ENCODE data around the gene LASP1.

Gene LASP1

GRCh38 chr17:38888842-38889241, 19.0 kb downstream of the LASP1 start:
- DNase-seq (ENCODE audit: low read depth) = no peak

- DNase-seq (ENCODE audit: low read depth) = no peak
These were observed 20.0 kb downstream of the LASP1 start for GRCh38 chr17:38889745-38890409.

GRCh38 chr17:38890410-38890746, 20.5 kb downstream of the LASP1 start:
- no peak for DNase-seq (ENCODE audit: low read depth)

GRCh38 chr17:38891441-38891840, 21.6 kb downstream of the LASP1 start:
- DNase-seq (ENCODE audit: low read depth) = no peak

GRCh38 chr17:38892083-38892482, 22.2 kb downstream of the LASP1 start:
- no peak for DNase-seq (ENCODE audit: low read depth)

GRCh38 chr17:38892620-38893019, 22.8 kb downstream of the LASP1 start:
- no peak for DNase-seq (ENCODE audit: low read depth)

GRCh38 chr17:38893113-38893512, 23.3 kb downstream of the LASP1 start:
- no peak for DNase-seq (ENCODE audit: low read depth)

- no peak for DNase-seq (ENCODE audit: low read depth)
These were observed 23.7 kb downstream of the LASP1 start for GRCh38 chr17:38893607-38894006.

- DNase-seq (ENCODE audit: low read depth) = no peak
These were observed 24.4 kb downstream of the LASP1 start for GRCh38 chr17:38894276-38894675.

- DNase-seq (ENCODE audit: low read depth) = no peak
These were observed 26.6 kb downstream of the LASP1 start for GRCh38 chr17:38896346-38896954.

GRCh38 chr17:38897176-38897575, 27.3 kb downstream of the LASP1 start:
- no peak for DNase-seq (ENCODE audit: low read depth)

- DNase-seq (ENCODE audit: low read depth) = no peak
These were observed 27.9 kb downstream of the LASP1 start for GRCh38 chr17:38897671-38898290.

- no peak for DNase-seq (ENCODE audit: low read depth)
These were observed 28.4 kb downstream of the LASP1 start for GRCh38 chr17:38898291-38898679.

GRCh38 chr17:38898812-38899348, 29.0 kb downstream of the LASP1 start:
- peak; percentile 83 for DNase-seq (ENCODE audit: low read depth)

- DNase-seq (ENCODE audit: low read depth) = no peak
These were observed 29.6 kb downstream of the LASP1 start for GRCh38 chr17:38899421-38899820.

- DNase-seq (ENCODE audit: low read depth) = no peak
These were observed 31.3 kb downstream of the LASP1 start for GRCh38 chr17:38900978-38901656.

GRCh38 chr17:38903404-38903803, 33.5 kb downstream of the LASP1 start:
- DNase-seq (ENCODE audit: low read depth) = no peak

GRCh38 chr17:38904892-38905291, 35.0 kb downstream of the LASP1 start:
- DNase-seq (ENCODE audit: low read depth) = no peak

- DNase-seq (ENCODE audit: low read depth) = no peak
These were observed 35.5 kb downstream of the LASP1 start for GRCh38 chr17:38905375-38905774.

- DNase-seq (ENCODE audit: low read depth) = no peak
These were observed 36.8 kb downstream of the LASP1 start for GRCh38 chr17:38906460-38907228.

GRCh38 chr17:38907930-38908675, 38.2 kb downstream of the LASP1 start:
- DNase-seq (ENCODE audit: low read depth) = no peak

Measured in activated T-cell treated with anti-CD3 and anti-CD28 coated beads for 24 hours (primary cell).